SK-N-MC (cell line): ENCODE measurements around the gene DNAJC7.
A peak's percentile ranks its signal among the peaks of the same experiment; 100 is the strongest.

Experiments
- DNase-seq: peaks from one replicate; pipeline ENCODE4 v3.0.0-alpha.2; 2011; ENCODE audit warnings: low read depth, low spot score
- H3K27ac ChIP-seq: fragments of 200-600 bp; sonication (generic); 2 replicates; pipeline ENCODE4 v1.5.1; 2016; ENCODE audit warnings: mixed run types
- H3K36me3 ChIP-seq: fragments of 200-600 bp; sonication (generic); 2 replicates; pipeline ENCODE4 v1.6.1; 2017; ENCODE audit warnings: antibody characterized with exemption, low read length, mixed read lengths; ENCODE audit not compliant: insufficient read depth
- H3K4me3 ChIP-seq: fragments of 200-600 bp; sonication (generic); 2 replicates; pipeline ENCODE4 v1.5.1; 2016
- H3K9ac ChIP-seq: fragments of 200-600 bp; sonication (generic); 2 replicates; pipeline ENCODE4 v1.8.0; 2017; ENCODE audit warnings: mixed run types, mixed read lengths; ENCODE audit not compliant: insufficient read length
- H3K9me3 ChIP-seq: fragments of 200-600 bp; sonication (generic); 2 replicates; pipeline ENCODE4 v1.6.1; 2017; ENCODE audit warnings: low read depth, mild to moderate bottlenecking, antibody characterized with exemption, low read length, moderate library complexity, mixed read lengths
- EZH2 ChIP-seq: fragments of 200-600 bp; sonication (generic); IDR thresholded peaks from one replicate; pipeline ENCODE4 v1.6.1; 2017; ENCODE audit warnings: antibody characterized with exemption
- FOXP2 ChIP-seq: optimal IDR thresholded peaks from 2 replicates; pipeline ENCODE3; 2011; ENCODE audit warnings: mild to moderate bottlenecking, moderate library complexity; ENCODE audit not compliant: insufficient read depth; ENCODE audit errors: extremely low read length, control extremely low read depth
- POLR2AphosphoS5 ChIP-seq: IDR thresholded peaks from 2 replicates; pipeline ENCODE4 v1.6.1; 2012; ENCODE audit warnings: mild to moderate bottlenecking, low read depth, low read length, borderline replicate concordance

The DNAJC7 gene, protein sequence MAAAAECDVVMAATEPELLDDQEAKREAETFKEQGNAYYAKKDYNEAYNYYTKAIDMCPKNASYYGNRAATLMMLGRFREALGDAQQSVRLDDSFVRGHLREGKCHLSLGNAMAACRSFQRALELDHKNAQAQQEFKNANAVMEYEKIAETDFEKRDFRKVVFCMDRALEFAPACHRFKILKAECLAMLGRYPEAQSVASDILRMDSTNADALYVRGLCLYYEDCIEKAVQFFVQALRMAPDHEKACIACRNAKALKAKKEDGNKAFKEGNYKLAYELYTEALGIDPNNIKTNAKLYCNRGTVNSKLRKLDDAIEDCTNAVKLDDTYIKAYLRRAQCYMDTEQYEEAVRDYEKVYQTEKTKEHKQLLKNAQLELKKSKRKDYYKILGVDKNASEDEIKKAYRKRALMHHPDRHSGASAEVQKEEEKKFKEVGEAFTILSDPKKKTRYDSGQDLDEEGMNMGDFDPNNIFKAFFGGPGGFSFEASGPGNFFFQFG

DNA sequence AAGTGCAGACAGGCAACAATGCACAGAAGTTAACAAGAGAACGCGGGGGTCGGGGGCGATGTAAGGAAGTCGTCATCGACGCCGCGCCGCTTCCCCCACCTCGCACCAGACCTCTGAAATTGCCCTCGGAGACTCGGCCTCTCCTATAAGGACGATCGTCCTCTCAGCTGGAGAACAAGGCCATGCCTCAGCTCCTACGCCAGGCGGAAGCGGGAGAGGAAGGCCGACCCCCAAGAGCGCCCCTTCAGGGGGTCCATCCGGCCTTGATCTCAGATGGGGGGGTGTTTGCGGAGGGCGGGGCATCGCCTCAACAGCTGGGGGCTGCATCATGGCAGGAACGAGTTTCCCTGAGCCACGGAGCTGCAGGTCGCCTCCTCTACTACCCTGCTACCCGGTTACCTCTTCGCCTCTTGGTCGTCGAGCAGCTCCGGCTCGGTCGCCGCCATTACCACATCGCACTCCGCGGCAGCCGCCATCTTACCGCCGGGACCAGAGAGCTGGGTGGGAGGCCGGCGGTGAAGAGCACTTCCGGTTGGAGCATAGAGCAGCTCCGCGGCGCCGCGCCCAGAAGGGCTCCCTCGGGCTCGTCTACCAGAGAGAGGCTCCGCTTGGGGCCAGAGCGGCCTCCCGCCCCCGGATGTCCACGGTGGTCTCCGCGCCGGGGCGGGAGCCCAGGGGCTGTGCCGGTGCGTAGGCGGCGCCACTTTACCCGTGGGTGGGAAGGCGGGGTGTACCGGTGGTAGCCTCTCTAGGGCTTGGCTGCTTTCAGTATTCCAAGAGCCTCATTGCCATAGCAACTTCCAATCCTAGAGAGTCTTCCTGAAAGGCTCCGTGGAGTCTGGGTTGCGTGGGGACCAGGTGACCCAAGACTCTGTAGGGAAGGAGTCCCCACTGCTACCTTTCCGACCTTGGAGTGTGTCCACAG lies at the start of gene DNAJC7:
TSS of gene DNAJC7 (minus strand) at position 499 of the 925 bp plus-strand sequence. CDS start at position 476, 23 bp downstream.
- H3K36me3 ChIP-seq = peaks cover 12% of the 10 kb centered on the region; the same call in 1 of the 2 replicates
- peak within 1 kb of the TSS; percentile 93 for H3K27ac ChIP-seq
- no peaks in the 10 kb centered on the region for H3K9me3 ChIP-seq
- H3K9ac ChIP-seq = peak within 1 kb of the TSS; percentile 95
- TF ChIP-seq FOXP2 (no peak), POLR2AphosphoS5 (peak; percentile 88), EZH2 (no peak)
- DNase-seq = no peak
- H3K4me3 ChIP-seq = peak within 1 kb of the TSS; percentile 92

DNA sequence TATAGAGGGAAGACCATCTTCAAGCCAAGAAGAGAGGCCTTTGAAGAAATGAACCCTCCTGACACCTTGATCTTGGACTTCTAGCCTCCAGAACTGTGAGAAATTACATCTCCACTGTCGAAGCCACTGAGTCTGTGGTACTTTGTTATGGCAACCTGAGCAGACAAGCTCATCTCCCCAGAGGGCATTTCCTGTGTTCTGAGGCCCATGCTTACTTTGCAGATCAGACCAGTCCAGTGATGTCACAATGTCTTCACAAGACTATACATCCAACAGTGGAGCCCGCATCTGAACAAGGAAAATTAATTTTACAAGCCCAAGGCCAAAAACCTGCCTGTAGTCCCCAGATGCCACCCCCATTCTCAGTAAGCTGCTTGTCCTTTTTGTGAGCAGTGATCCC lies 48.0 kb upstream of the DNAJC7 start:
- no peaks in the 10 kb centered on the region for H3K36me3 ChIP-seq
- no peak overlapping the region for H3K4me3 ChIP-seq
- no peak overlapping the region for H3K9ac ChIP-seq
- no peak overlapping the region for H3K27ac ChIP-seq
- DNase-seq = no peak
- no peak for TF ChIP-seq POLR2AphosphoS5
- no peak for TF ChIP-seq EZH2
- TF ChIP-seq FOXP2 = no peak
- H3K9me3 ChIP-seq = no peaks in the 10 kb centered on the region

DNA sequence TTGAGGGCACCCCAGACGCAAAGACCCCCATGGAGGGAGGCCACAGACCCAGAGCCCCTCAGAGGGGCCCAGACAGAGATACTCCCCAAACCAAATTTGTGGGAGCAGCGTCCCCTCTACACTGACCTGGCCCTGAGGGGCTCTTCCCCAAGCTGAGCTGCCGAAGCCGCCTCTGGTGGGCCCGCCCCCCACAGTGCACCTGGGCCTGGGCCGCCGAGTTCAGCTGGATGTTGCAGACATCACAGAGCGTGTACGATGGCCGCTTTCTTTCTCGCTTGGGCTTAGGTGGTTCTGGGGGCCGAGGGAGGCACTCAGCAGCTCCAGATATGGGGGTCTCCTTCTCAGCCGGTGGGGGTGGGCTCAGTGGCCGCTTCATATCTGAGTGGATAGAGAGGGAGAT lies 45.4 kb upstream of the DNAJC7 start:
- TF ChIP-seq EZH2 (no peak), POLR2AphosphoS5 (no peak), FOXP2 (no peak)
- no peak overlapping the region for H3K27ac ChIP-seq
- no peak for DNase-seq
- no peaks in the 10 kb centered on the region for H3K9me3 ChIP-seq
- no peaks in the 10 kb centered on the region for H3K36me3 ChIP-seq
- no peak overlapping the region for H3K4me3 ChIP-seq
- no peak overlapping the region for H3K9ac ChIP-seq

DNA sequence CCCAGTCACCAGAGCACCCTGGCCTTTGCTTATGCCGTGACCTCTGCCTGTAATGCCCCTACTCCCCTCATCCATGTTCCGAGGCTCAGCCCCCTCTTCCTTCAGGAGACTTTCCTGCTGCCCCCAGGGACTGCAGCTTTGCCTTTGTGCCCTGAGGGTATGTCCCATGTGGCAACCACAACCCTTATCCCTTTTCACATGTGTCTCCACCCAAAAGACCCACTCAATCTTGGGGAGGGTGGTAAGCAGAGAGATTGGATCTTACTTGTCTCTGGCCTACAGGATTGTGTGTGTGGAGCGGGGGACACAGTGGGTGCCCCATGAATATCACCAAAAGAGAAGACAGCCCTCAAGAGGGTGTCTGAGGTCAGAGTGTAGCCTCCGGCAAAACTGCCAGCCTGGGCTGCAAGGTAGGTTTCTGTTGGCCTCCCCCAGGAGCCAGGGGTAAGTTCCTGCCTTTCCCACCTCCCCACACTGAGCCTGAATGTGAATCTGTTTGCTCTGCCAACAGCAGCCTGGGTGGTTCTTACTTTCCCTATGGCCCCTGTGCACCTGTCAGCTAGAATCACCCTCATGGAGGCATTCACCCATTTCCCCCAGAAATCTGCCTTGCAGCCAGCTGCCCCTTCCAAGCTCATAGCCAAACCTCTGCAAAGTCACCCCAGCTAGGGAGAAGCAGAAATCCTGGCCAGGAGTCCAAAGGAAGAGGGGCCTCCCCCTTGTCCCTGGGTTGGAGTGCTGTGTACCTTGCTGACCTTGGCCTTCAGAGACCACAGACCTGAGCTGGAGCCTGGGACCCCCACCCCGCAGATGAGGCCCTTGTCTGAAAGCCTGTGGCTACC lies 44.6 kb upstream of the DNAJC7 start:
- Histone ChIP-seq H3K36me3 (no peaks in the 10 kb centered on the region), H3K4me3 (no peak overlapping the region), H3K9me3 (no peaks in the 10 kb centered on the region), H3K9ac (no peak overlapping the region), H3K27ac (no peak overlapping the region)
- no peak for TF ChIP-seq EZH2
- TF ChIP-seq POLR2AphosphoS5 = no peak
- no peak for DNase-seq

DNA sequence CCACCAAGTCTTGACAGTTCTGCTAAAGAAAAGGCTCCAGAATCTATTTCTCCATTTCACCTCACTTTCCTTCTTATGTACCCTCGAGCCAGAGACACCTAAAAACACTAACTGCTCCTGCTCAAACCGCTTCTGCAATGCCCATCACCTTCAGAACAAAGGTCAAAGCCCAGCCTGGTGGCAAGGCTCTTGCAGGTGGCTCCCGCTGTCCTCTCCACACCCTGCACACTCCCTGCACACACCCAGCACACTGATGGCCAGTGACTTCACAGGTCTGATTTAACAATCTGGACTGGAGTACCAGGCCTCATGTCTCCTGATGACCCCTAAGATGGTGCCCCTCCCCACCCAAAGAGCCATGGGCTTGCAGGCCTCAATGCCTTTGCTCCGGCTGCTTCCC lies 43.0 kb upstream of the DNAJC7 start:
- no peak for DNase-seq
- no peaks in the 10 kb centered on the region for H3K9me3 ChIP-seq
- TF ChIP-seq FOXP2 (no peak), EZH2 (no peak)
- no peak overlapping the region for H3K4me3 ChIP-seq
- H3K9ac ChIP-seq = no peak overlapping the region
- H3K27ac ChIP-seq = no peak overlapping the region
- no peaks in the 10 kb centered on the region for H3K36me3 ChIP-seq

DNA sequence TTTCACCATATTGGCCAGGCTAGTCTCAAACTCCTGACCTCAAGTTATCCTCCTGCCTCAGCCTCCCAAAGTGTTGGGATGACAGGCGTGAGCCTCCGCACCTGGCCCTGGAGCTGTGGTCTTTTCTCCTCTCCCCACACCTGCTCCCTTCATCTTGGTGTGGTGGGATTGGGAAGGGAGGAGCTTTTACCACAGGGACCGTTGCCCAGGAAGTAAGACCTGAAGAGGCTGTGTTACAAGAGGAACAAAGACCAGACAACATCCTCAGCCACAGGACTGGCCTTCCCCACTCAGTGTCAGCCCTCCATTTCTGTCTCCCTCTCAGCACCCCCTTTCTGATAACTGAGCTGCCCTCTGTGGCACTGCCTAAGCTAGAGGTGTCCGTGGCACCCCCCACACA lies 42.6 kb upstream of the DNAJC7 start:
- Histone ChIP-seq H3K9me3 (no peaks in the 10 kb centered on the region), H3K9ac (no peak overlapping the region), H3K27ac (no peak overlapping the region), H3K36me3 (no peaks in the 10 kb centered on the region), H3K4me3 (no peak overlapping the region)
- DNase-seq = no peak
- TF ChIP-seq EZH2 = no peak
- no peak for TF ChIP-seq POLR2AphosphoS5
- no peak for TF ChIP-seq FOXP2

DNA sequence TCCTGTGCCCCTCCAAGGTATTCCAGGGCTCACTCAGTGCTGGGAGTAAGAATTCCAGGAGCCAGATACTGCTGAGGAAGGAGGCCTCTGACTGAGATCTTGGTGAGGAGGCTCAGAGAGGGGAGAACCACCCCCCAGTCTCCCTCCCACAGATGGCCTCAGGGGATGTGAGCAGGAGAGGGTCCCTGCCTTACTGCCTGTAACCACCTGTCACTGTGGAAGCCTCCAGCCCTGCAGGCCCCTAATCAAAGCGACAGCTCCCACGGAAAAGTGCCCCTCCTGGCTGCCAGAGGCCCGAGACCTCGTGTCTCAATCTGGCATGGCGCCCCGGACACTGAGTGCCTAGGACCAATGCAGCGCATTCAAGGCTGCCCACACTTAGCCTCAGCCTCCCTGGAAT lies 40.8 kb upstream of the DNAJC7 start:
- Histone ChIP-seq H3K36me3 (no peaks in the 10 kb centered on the region), H3K9ac (peak overlapping the region; percentile 10), H3K27ac (no peak overlapping the region), H3K9me3 (no peaks in the 10 kb centered on the region), H3K4me3 (no peak overlapping the region)
- TF ChIP-seq POLR2AphosphoS5 (no peak), EZH2 (no peak)
- DNase-seq = no peak

DNA sequence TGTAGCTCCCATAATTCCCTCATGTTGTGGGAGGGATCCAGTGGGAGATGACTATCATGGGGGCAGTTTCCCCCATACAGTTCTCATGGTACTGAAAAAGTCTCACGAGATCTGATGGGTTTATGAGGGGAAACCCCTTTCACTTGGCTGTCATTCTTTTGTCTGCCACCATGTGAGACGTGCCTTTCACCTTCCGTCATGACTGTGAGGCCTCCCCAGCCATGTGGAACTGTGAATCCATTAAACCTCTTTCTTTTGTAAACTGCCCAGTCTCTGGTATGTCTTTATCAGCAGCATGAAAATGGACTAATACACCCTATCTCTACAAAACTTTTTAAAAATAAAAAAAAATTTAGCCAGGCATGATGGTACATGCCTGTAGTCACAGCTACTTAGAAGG lies 39.4 kb upstream of the DNAJC7 start:
- no peak for TF ChIP-seq EZH2
- no peak for TF ChIP-seq FOXP2
- no peaks in the 10 kb centered on the region for H3K36me3 ChIP-seq
- H3K4me3 ChIP-seq = no peak overlapping the region
- no peak overlapping the region for H3K27ac ChIP-seq
- no peak for DNase-seq
- H3K9me3 ChIP-seq = no peaks in the 10 kb centered on the region
- H3K9ac ChIP-seq = no peak overlapping the region
